OCI-M2 (cell line): ENCODE measurements around the gene ID3.
A peak's percentile ranks its signal among the peaks of the same experiment; 100 is the strongest.
"Not testable (repeated sequence)": the region's sequence is repeated elsewhere in the genome, so short reads cannot be mapped to it uniquely, and the experiment has no call there.

Source experiments
- DNase-seq: peaks from one replicate; lab custom pipeline; 2025; ENCODE audit not compliant: unreplicated experiment; lab: John Stamatoyannopoulos, UW

ID3 gene

DNA sequence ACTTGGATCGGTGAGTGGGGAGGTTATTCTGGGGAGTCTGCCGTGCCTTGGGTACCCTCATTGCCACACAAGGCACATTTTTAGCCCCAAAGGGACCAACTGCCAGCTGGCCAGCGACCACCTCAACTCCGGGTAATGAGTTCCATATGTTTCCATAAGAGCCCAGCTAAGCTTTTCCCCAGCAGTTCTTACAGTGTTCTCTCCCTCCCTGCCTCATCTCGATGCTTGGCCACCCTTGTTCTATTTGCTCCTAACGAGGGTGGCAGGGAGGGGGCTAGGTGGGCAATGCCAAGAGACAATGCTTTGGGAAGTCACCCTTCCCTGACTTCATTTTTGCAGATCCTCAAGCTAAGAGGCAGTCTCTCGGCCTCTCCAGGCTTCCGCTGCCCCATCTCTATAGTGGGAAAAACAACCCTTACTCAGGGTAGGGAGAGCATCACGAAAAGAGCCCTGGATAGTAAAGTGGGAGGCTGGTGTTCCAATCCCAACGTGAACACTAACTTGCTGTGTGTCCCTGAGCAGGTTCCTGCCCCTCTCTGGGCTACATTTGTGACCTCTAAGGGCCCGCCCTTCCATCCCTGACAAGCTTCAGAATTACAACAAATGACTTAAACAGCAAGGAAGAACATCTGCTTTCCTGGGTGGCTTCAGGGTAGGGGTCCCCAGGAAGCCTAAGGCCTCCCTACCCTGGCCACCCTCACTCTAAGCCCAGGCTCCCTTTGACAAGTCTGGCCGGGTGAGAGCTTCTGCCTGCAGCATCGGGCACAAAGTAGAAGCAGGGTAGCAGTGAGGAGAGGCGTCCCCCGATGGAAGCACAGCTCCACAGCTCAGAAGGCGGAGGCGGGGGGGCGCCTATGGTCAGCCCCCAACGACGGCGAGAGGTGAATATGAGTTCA lies 5.8 kb downstream of the ID3 start:
- DNase-seq: no peak

DNA sequence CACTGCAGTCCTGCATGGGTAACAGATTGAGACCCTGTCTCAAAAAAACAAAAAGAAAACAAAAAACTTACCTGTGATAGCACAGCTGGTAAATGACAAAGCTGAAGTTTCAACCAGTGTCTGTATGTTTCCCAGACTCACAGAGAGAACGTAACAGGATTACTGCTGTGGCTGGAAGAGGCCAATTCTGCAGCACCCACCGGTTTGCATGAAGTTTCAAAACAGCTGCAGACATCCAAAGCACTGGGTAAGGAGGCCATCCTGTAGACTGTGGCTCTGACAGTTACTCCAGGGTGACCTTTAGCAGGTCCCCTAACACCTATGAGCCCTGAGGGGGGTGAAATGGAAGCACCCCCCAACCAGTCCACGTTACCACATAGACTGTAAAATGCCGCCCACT lies 7.5 kb downstream of the ID3 start:
- no peak for DNase-seq

DNA sequence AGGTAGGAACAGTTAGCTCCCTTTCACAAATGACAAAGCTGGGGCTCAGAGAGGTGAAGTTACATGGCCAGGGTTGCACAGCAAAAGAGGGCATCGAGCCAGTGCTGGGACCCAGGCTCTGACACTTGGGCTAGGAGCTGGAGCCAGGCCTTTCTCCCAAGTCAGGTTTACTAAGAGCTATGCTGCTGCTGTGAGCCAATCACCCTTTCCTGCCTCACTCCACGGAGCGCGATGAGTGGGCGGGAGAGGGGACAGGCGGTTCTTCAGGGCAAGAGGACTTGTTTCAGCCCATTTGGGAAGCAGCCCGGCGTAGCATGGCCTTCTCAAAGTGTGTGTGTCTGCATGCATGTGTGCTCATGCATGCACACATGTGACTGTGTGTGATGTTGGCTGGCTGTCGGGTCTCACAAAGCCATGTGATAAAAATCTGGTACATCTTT lies 10.6 kb downstream of the ID3 start:
- DNase-seq: no peak

DNA sequence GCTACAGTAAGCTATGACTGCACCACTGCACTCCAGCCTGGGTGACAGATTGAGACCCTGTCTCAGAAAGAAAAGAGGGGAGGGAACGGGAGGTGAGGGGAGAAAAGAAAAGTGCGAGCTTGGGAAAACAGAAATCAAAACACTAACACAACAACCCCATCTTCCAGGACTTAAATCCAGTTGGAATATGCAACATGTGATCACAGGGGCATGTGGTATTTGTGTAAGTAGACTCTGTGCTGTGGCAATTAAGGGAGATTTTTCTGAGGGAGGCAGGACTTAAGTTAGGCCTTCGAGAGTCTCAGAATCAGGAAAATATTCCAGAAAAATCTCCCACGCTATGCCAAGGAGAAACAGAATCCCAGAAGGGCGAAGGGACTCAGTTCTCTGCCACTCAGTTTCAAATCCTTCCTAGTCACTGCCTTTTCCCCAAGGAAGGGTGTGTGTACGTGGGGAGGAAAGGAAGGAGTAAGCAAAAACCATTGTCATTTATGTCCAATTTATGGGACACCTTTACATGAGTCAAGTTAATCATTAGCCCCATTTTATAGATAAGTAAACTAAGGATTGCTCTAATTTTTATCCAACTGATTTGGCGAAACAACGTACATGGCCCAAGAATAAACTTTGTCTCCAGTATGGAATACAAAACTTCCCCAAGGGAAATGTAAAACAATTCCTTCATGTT lies 12.3 kb downstream of the ID3 start:
- no peak for DNase-seq

DNA sequence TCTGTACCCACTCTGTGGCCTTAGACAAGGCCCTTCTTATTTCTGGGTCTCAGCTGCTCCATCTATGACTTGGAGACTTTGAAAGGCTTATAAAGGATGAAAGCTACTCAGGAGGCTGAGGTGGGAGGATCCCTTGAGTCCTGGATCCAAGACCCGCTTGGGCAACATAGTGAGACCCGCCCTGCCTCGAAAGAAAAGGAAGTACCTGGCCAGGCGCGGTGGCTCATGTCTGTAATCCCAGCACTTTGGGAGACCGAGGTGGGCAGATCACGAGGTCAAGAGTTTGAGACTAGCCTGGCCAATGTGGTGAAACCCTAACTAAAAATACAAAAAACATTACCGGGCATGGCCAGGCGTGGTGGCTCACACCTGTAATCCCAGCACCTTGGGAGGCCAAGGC lies 13.4 kb downstream of the ID3 start:
- no peak for DNase-seq

DNA sequence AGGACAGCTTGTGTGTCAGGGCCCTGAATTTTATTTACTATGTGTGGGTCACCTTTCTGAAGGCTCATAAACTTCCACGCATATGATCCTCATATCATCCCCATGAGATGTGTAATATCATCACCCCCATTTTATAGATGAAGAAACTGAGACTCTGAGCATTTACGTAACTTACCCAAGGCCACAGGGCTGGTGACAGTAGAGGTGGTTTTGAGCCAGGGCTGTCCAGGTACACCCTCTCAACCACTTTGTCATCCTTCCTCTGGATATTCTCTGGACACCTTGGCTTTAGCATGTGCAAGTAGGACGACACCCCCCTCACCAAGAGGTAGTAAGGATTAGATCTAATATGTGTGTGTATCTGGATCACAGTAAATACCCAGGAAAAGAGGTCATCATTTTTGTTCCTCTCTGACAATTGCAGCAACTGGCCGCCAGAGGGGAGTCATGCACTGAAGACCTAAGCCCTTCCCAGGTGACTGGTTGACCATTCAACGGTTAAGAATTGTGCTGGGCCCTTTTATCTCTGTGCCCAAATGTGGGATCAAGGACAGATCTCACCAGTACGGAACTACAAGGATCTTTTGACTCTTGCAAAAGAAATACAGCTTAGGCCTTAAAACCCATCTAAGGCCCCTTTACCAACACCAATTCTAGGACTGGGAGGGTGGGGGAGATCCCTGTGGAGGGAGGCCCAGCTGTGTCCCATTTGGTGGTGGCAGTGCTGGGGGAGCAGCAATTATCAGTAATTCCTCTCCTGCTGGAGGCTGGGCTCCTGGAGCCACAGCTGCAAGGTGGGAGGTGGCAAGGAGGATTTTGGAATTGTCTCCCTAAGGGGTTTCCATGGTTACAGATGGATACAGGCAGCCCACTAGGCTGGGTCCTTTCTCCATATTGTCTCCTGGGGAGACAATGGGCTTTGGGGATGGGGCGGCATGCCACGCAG lies 14.6 kb downstream of the ID3 start:
- peak; percentile 29 for DNase-seq

DNA sequence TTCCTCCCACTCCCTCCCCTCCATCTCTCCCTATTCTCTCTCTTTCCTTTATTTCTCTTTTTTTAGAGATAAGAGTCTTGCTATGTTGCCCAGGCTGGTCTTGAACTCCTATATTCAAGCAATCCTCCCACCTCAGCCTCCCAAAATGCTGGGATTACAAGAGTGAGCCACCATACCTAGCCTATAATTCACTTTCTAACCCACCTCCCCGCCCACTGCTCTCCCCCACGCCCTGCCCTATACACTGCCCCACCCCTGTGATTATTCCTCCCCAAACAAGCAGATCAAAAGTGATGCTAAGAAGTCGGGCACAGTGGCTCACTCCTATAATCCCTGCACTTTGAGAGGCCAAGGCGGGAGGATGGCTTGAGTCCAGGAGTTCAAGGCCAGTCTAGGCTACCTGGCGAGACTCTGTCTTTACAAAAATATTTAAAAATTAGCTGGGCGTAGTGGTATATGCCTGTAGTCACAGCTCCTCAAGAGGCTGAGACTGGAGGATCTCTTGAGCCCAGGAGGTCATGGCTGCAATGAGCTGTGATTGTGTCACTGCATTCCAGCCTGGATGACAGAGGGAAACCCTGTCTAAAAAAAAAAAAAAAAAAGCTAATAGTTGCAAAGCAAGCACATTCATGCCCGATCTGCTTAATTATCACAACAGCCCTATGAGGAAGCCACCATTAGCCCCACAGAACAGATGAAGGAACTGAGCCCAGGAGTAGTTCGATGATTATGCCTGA lies 15.4 kb downstream of the ID3 start:
- DNase-seq: no peak

DNA sequence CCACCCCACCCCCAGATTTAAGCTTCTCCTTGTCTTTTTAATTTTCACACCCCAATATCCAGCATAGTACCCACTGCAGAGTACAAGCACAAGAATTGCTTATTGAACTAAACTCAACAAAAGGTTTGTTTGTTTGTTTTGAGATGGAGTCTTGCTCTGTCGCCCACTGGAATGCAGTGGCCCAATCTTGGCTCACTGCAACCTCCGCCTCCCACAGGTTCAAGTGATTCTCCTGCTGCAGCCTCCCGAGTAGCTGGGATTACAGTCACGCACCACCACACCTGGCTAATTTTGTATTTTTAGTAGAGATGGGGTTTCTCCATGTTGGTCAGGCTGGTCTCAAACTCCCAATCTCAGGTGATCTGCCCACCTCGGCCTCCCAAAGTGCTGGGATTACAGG lies 16.4 kb downstream of the ID3 start:
- not testable (repeated sequence) for DNase-seq

DNA sequence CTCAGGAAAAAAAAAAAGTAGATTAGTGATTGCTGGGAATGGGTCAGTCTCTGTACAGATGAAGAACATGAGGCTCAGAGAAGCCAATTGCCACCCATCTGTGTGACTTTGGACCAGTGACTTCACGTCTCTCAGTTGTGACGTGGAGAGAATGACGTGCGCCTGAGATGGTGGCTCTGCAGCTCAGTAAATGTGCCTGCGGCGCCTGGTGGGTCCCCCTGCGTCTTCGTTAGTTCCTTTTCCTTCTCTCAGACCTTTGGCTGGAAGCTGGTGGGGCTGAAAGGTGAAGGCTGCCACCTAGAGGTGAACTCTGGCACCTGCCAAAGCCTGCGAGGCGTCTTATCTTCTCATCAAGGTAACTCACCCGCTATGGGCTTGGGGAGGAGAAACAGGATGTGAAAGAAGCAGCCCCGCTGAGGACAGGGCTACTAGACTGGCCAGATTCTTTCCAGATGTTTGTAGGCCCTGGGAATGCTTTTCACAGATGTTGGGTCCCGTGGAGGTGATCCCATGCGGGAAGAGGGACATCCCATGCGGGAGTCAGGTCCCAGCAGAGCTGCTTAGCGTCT lies 19.5 kb downstream of the ID3 start:
- peak; percentile 74 for DNase-seq

DNA sequence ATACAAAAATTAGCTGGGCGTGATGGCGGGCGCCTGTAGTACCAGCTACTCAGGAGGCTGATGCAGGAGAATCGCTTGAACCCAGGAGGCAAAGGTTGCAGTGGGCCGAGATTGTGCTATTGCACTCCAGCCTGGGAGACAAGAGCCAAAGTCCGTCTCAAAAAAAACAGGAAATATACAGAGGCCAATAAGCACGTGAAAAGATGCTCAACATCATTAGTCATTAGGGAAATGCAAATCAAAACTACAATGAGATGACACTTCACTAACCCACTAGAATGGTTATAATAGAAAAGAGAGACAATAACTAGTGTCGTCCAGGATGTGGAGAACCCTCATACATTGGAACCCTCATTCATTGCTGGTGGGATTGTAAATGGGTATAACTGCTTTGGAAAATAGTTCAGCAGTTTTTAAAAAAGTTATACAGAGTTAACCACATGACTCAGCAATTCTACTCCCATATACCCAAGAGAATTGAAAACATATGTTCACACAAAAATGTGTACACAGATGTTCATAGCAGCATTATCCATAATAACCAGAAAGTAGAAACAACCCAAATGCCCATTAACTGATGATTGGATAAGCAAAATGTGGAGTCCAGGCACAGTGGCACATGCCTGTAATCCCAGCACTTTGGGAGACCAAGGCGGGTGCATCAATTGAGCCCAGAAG lies 21.9 kb downstream of the ID3 start:
- DNase-seq: no peak

DNA sequence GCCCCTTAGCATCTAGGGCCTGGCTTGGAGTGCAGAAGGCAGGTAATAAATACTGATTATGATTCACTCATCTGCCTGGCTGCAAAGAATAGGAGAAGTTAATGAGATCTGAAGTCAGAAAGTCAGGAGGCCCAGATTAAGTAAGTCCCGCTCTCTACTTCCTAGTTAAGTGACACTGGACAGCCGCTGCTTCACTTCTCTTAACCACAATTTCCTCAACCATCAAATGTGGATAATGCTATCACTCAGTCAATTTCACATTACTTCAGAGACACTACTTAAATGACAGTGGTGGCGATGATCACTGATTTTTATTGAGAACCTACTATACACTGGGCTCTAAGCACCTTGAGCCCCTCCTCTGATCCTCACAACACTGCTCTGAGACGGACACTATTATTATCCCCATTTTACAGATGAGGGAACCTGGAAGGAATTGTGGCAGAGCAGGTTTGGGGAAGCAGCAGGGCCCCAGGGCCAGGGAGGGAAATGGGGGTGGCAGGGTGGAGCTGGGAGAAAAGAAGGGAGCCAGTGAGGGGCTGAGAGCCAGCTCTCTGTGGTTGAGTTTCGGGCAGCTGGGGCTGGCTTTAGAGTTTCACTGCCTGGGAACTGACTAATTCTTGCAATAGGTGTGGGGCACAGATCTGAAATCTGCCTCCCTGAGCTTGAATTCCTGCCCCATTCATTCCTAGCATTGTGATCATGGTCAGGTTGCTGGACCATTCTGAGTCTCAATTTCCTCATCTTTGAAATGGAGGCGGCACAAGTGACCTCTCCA lies 25.9 kb downstream of the ID3 start:
- no peak for DNase-seq

DNA sequence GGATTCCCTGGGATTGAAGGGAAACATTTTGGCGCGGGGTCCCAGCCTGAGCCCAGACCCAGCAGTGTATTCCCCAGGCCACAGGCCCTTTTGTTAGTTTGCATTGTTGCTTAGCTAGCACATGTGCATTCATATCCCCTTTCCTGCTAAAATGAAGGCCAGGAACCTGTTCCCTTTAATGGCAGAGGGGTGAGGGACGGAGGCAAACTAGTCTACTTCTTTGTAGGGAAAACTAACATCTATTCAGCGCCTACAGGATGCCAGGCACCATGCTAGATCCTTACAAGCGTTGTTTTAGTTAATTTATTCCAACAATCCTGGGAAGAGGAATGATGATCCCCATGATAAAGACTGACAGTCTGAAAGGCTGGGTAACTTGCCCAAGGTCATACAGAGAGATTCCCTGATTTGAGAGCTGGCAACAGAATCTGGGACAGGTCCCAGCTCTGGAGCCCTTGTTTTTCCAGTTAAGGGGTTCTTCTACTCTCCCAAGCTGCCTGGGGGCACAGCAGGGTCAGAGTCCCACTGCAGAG lies 27.7 kb downstream of the ID3 start:
- no peak for DNase-seq

DNA sequence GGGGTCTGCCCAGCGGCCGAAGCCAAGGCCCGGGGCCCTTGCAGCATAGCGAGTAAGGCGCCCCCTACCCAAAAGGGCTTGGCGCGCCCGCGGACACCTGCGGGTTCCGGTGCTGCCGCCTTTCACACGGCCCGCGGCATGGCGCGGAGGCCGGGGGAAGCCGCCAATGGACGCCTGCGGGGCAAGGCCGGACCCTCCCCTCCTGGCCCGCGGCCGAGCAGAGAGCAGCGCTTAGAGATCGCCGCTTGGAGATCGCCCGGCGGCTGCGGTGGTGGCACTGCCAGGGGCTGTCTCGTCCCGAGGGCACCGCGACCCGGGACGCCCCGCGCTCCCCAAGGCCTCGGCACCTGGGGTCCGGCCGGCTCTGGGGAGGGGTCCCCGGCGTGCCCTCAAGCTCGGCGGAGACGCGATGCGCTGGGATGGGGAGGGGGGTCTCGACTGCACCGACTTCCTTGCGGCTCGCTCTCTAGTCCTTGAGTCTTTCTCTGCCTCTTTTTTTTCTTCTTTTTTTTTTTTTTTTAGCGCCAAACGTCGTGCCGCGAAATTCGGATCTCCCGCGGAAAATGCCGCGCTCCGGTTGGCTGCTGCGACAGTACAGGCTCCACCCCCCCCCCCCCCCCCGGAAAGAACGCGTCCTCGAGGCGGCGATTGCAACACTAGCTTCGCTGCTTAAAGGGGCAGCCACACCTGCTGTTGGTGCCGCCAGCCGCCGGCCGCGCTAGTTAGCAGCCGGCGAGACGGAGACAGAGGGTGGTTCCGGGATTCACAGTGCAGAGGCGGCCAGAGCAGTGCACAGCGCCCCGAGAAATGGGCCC lies 28.3 kb downstream of the ID3 start, which contains the start of gene E2F2:
E2F2 (minus strand) TSS at position 487 of the 815 bp plus-strand sequence; CDS start at position 47, 440 bp downstream.
- DNase-seq: peak; percentile 33

DNA sequence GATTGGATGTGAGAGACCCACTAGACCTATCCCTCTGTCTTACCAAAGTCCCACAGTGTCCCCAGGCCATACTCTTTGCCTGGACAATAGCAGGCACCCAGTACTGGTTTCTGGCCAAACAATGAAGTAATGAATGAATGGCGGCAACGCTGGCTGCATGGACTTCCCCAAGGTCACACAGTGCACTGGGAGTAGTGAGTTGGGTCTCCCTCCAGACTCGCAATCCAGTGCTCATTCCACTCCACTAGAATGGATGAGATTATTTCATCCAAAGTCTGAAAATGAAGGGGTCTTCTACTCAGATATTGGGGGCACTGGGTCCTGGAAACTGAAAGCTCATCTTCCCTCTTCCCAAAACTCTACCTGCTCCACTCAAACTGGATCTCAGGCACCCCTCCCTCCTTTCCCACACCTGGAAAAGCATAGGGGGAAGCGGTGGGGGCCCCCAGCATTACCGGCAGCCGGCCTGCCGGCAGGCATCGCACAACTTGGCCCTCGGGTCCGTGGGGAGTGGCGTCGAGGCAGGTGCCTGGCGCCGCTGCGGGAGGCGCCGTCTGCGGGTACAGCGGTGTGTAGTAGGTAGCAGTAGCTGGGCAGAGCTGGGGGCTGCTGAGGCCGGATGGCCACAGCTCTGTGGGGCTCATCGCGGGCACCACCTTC lies 29.1 kb downstream of the ID3 start:
- DNase-seq: no peak

DNA sequence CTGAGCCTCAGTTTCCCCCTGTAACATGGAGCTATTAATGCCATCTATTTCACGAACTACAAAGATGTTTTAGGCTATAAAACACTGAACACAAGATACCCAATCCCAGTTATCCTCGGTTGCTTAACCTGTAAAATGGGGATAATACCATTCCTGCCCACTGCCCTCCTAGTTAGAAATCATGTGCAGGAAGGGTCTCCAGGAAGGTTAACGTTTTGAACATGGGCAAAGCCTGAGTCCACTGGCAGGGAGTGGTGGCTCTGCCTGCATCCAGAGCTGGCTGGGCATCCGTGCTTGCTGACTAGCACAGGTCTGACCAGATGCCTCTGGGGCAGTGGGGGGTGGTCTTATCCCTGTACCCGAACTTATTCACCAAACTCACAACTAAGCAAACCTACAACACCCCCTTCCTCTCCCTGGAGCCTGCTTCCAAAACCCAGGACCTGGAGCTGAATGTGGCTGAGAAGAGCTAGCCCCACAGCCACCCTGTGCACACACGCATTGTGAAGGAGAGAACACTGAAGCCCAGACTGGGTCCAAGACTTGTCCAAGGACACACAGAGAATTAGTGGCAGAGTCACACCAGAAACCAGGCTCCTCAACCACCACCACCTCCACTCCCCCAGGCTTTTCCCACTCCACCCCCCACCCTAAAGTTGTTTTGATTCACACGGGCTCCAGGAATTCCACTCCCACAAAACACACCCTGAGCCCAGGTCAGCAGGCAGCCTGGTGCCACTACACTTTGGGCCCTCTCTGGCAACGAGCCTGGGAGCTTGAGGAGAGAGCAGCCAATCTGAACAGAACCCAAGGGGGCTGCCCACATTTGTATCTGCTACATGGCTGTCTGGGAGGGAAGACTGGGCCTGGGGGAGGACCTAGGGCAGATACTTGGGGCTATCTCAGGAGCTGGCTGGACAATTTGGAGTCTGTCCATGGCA lies 29.9 kb downstream of the ID3 start:
- DNase-seq: no peak
